ENCODE results near the gene MOCOS. TPM values are rescaled to one million over a fixed set of nuclear protein-coding genes. Genes with fewer than 3 reads are reported as not detected.

Gene MOCOS
- total RNA-seq, 2 experiments from 2014 or later: not detected

- H3K4me3 ChIP-seq (ENCODE audit: low read depth, low read length, poor library complexity, severe bottlenecking): no peak overlapping the region
- CTCF ChIA-PET (ENCODE audit: unreplicated experiment): no interaction called here
- intact Hi-C loops (cut with micrococcal nuclease; ENCODE audit: unreplicated experiment): no loop called here
- TF ChIP-seq EZH2phosphoT487 (IDR thresholded peaks at IDR 0.05; ENCODE audit: borderline replicate concordance, low read depth, low read length) (no peak), CTCF (conservative IDR thresholded peaks at IDR 0.05; ENCODE audit: low read length) (no peak)
- H2AFZ ChIP-seq (ENCODE audit: low read length): no peak overlapping the region
- H4K20me1 ChIP-seq (ENCODE audit: insufficient read depth, low read length): no peaks in the 10 kb centered on the region
- H3K9me2 ChIP-seq (ENCODE audit: insufficient read depth, low read length): no peaks in the 10 kb centered on the region
- no peak overlapping the region for H3K27ac ChIP-seq (ENCODE audit: low read depth, low read length, poor library complexity, severe bottlenecking)
- H3K36me3 ChIP-seq (ENCODE audit: insufficient read depth, low read length): no peaks in the 10 kb centered on the region
- H3K4me2 ChIP-seq (ENCODE audit: low read length): no peak overlapping the region
- no TSS peak for BruUV-seq (replicated peaks)
- DNase-seq (ENCODE audit: low spot score): no peak
- H3K9me3 ChIP-seq (ENCODE audit: low read length): no peaks in the 10 kb centered on the region
- H3K79me2 ChIP-seq (ENCODE audit: insufficient read depth, low read depth, low read length): no peaks in the 10 kb centered on the region
- H3K4me1 ChIP-seq (ENCODE audit: insufficient read depth, low read length, poor library complexity, severe bottlenecking): no peaks in the 10 kb centered on the region
- POLR2A ChIA-PET: interaction anchor here (1.0 kb wide), 1 partner anchor 203 kb away, joined by 3 read pairs; no protein-coding TSS in a partner anchor
These were observed 114.6 kb downstream of the MOCOS start for GRCh38 chr18:36301884-36302283.

- Histone ChIP-seq H2AFZ (ENCODE audit: low read length) (no peak overlapping the region), H3K9me3 (ENCODE audit: low read length) (no peaks in the 10 kb centered on the region), H3K36me3 (ENCODE audit: insufficient read depth, low read length) (no peaks in the 10 kb centered on the region), H3K9me2 (ENCODE audit: insufficient read depth, low read length) (no peaks in the 10 kb centered on the region), H3K4me3 (ENCODE audit: low read depth, low read length, poor library complexity, severe bottlenecking) (no peak overlapping the region), H3K4me1 (ENCODE audit: insufficient read depth, low read length, poor library complexity, severe bottlenecking) (no peaks in the 10 kb centered on the region), H3K27ac (ENCODE audit: low read depth, low read length, poor library complexity, severe bottlenecking) (no peak overlapping the region), H3K4me2 (ENCODE audit: low read length) (no peak overlapping the region), H4K20me1 (ENCODE audit: insufficient read depth, low read length) (no peaks in the 10 kb centered on the region), H3K79me2 (ENCODE audit: insufficient read depth, low read depth, low read length) (no peaks in the 10 kb centered on the region)
- no peak for TF ChIP-seq CTCF (conservative IDR thresholded peaks at IDR 0.05; ENCODE audit: low read length)
- no peak for TF ChIP-seq EZH2phosphoT487 (IDR thresholded peaks at IDR 0.05; ENCODE audit: borderline replicate concordance, low read depth, low read length)
- ChIA-PET POLR2A (no interaction called here), CTCF (ENCODE audit: unreplicated experiment) (no interaction called here)
- no TSS peak for BruUV-seq (replicated peaks)
- DNase-seq (ENCODE audit: low spot score): no peak
- intact Hi-C loops (cut with micrococcal nuclease; ENCODE audit: unreplicated experiment): no loop called here
These were observed 115.4 kb downstream of the MOCOS start for GRCh38 chr18:36302676-36303075.

- Histone ChIP-seq H3K9me2 (ENCODE audit: insufficient read depth, low read length) (no peaks in the 10 kb centered on the region), H3K4me2 (ENCODE audit: low read length) (no peak overlapping the region), H3K4me3 (ENCODE audit: low read depth, low read length, poor library complexity, severe bottlenecking) (no peak overlapping the region), H3K9me3 (ENCODE audit: low read length) (no peaks in the 10 kb centered on the region), H3K36me3 (ENCODE audit: insufficient read depth, low read length) (no peaks in the 10 kb centered on the region), H3K79me2 (ENCODE audit: insufficient read depth, low read depth, low read length) (no peaks in the 10 kb centered on the region), H4K20me1 (ENCODE audit: insufficient read depth, low read length) (no peaks in the 10 kb centered on the region), H3K4me1 (ENCODE audit: insufficient read depth, low read length, poor library complexity, severe bottlenecking) (no peaks in the 10 kb centered on the region), H3K27ac (ENCODE audit: low read depth, low read length, poor library complexity, severe bottlenecking) (no peak overlapping the region), H2AFZ (ENCODE audit: low read length) (no peak overlapping the region)
- no peak for DNase-seq (ENCODE audit: low spot score)
- TF ChIP-seq EZH2phosphoT487 (IDR thresholded peaks at IDR 0.05; ENCODE audit: borderline replicate concordance, low read depth, low read length): no peak
- TF ChIP-seq CTCF (conservative IDR thresholded peaks at IDR 0.05; ENCODE audit: low read length): no peak
- intact Hi-C loops (cut with micrococcal nuclease; ENCODE audit: unreplicated experiment): no loop called here
- no TSS peak for BruUV-seq (replicated peaks)
- ChIA-PET POLR2A (no interaction called here), CTCF (ENCODE audit: unreplicated experiment) (no interaction called here)
These were observed 116.0 kb downstream of the MOCOS start for GRCh38 chr18:36303211-36303844.
